ENCODE data around the gene TFIP11.

The TFIP11 gene

DNA sequence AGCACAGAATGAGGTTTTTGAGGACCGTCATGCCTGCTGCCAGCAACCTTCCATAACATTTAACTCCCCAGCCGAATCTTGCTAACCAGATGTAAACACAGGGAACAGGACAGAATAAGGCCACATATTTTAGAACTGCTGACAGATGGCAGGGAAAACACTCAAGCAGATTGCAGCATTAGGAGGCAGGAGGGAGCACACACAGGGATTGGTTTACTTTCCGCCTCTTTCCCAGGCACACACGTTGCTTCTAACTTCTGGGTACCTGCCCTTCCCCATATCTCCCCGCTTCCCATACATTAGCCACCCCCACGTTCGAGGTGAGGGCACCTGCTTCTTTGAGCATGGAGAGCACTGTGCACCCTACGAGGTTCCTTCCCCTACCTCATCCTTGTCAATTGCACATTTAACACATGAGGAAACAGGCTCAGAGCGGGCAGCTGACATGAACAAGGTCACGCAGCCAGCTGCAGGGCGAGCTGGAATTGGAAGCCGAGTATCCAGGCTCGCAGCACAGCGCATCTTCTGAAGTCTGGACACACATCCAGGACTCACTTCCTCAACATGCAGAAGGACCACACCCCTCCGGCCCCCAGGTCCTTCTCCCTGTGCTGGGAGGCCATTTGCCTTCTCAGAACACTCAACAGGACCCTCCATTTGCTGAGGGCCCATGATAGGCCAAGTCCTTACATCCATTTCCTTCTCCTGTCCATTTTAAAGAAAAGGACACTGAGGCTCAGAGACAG, 64.5 kb downstream of the TFIP11 start:
- Histone ChIP-seq H3K4me3 (ENCODE audit: extremely low read depth, insufficient read depth, low read length, poor library complexity, severe bottlenecking) (no peak overlapping the region), H3K36me3 (ENCODE audit: control insufficient read depth, insufficient read depth, low read length) (peaks cover 20% of the 10 kb centered on the region), H3K4me1 (ENCODE audit: control insufficient read depth, insufficient read depth, low read length, poor library complexity, severe bottlenecking) (no peaks in the 10 kb centered on the region), H3K9me3 (ENCODE audit: control insufficient read depth, low read length) (no peaks in the 10 kb centered on the region), H3K27ac (ENCODE audit: low read depth, low read length, severe bottlenecking) (no peak overlapping the region)
- 88 to 94% methylated on average over 11 to 14 of the region's 15 CpGs for WGBS, 2 experiments (ENCODE audit: insufficient coverage in 2 of 2)

DNA sequence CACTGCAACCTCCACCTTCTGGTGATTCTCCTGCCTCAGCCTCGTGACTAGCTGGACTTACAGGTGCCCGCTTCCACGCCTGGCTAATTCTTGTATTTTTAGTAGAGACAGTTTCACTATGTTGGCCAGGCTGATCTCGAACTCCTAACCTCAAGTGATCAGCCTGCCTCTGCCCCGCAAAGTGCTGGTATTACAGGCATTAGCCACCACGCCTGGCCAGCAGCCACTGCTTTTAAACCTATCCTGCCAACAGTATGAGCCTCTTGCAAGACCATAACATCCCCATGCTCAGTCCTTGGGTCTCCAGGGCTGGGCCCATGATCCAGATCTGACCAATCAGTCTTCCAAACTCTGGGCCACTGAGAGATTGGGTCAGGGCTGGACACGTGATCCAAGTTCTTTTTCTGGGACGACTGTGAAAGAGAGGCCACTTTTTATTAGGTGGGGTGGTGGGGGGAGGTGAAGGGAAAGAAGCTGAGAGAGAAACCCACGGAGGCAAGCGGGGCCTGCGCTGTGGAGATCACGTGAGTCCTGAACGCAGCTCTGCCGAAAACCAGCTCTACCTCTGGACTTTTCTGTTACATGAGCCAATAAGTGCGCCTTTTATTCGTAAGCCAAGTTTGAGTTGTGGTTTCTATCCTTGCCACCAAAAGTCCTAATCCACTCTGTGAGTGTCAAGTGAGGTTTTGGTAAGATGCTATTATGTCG, 65.3 kb downstream of the TFIP11 start:
- Histone ChIP-seq H3K4me3 (ENCODE audit: extremely low read depth, insufficient read depth, low read length, poor library complexity, severe bottlenecking) (no peak overlapping the region), H3K27ac (ENCODE audit: low read depth, low read length, severe bottlenecking) (no peak overlapping the region), H3K9me3 (ENCODE audit: control insufficient read depth, low read length) (no peaks in the 10 kb centered on the region), H3K36me3 (ENCODE audit: control insufficient read depth, insufficient read depth, low read length) (peaks cover 12% of the 10 kb centered on the region), H3K4me1 (ENCODE audit: control insufficient read depth, insufficient read depth, low read length, poor library complexity, severe bottlenecking) (no peaks in the 10 kb centered on the region)
- WGBS, 2 experiments (ENCODE audit: insufficient coverage in 2 of 2), result 92 to 95% methylated on average over 13 to 16 of the region's 17 CpGs

GRCh38 chr22:26445577-26446275, 66.5 kb downstream of the TFIP11 start:
- Histone ChIP-seq H3K27ac (ENCODE audit: low read depth, low read length, severe bottlenecking) (no peak overlapping the region), H3K4me3 (ENCODE audit: extremely low read depth, insufficient read depth, low read length, poor library complexity, severe bottlenecking) (no peak overlapping the region), H3K4me1 (ENCODE audit: control insufficient read depth, insufficient read depth, low read length, poor library complexity, severe bottlenecking) (no peaks in the 10 kb centered on the region), H3K9me3 (ENCODE audit: control insufficient read depth, low read length) (no peaks in the 10 kb centered on the region), H3K36me3 (ENCODE audit: control insufficient read depth, insufficient read depth, low read length) (peaks cover 4% of the 10 kb centered on the region)
- WGBS, 2 experiments (ENCODE audit: insufficient coverage in 2 of 2), result 87 to 93% methylated on average over 13 to 15 of the region's 15 CpGs

- Histone ChIP-seq H3K4me1 (ENCODE audit: control insufficient read depth, insufficient read depth, low read length, poor library complexity, severe bottlenecking) (no peaks in the 10 kb centered on the region), H3K4me3 (ENCODE audit: extremely low read depth, insufficient read depth, low read length, poor library complexity, severe bottlenecking) (no peak overlapping the region), H3K27ac (ENCODE audit: low read depth, low read length, severe bottlenecking) (no peak overlapping the region), H3K9me3 (ENCODE audit: control insufficient read depth, low read length) (no peaks in the 10 kb centered on the region), H3K36me3 (ENCODE audit: control insufficient read depth, insufficient read depth, low read length) (no peaks in the 10 kb centered on the region)
- WGBS, 2 experiments (ENCODE audit: insufficient coverage in 2 of 2), result 96 to 97% methylated on average over 7 to 8 of the region's 8 CpGs
Observed at GRCh38 chr22:26444777-26445176, 67.5 kb downstream of the TFIP11 start.

- Histone ChIP-seq H3K4me3 (ENCODE audit: extremely low read depth, insufficient read depth, low read length, poor library complexity, severe bottlenecking) (no peak overlapping the region), H3K36me3 (ENCODE audit: control insufficient read depth, insufficient read depth, low read length) (no peaks in the 10 kb centered on the region), H3K4me1 (ENCODE audit: control insufficient read depth, insufficient read depth, low read length, poor library complexity, severe bottlenecking) (no peaks in the 10 kb centered on the region), H3K9me3 (ENCODE audit: control insufficient read depth, low read length) (no peaks in the 10 kb centered on the region), H3K27ac (ENCODE audit: low read depth, low read length, severe bottlenecking) (no peak overlapping the region)
- WGBS, 2 experiments (ENCODE audit: insufficient coverage in 2 of 2), result 92 to 93% methylated on average over 15 to 16 of the region's 16 CpGs
Observed at GRCh38 chr22:26443901-26444690, 68.2 kb downstream of the TFIP11 start.

- Histone ChIP-seq H3K36me3 (ENCODE audit: control insufficient read depth, insufficient read depth, low read length) (no peaks in the 10 kb centered on the region), H3K27ac (ENCODE audit: low read depth, low read length, severe bottlenecking) (no peak overlapping the region), H3K4me1 (ENCODE audit: control insufficient read depth, insufficient read depth, low read length, poor library complexity, severe bottlenecking) (no peaks in the 10 kb centered on the region), H3K4me3 (ENCODE audit: extremely low read depth, insufficient read depth, low read length, poor library complexity, severe bottlenecking) (no peak overlapping the region), H3K9me3 (ENCODE audit: control insufficient read depth, low read length) (no peaks in the 10 kb centered on the region)
- WGBS, 2 experiments (ENCODE audit: insufficient coverage in 2 of 2), result 78 to 90% methylated on average over 2 of the region's 4 CpGs
Observed at GRCh38 chr22:26442086-26442756, 70.1 kb downstream of the TFIP11 start.

All from mesodermal cell (in vitro differentiated cells).